ENCODE measurements around the gene MT1A.

The MT1A gene

GRCh38 chr16:56601325-56601724, 37.1 kb upstream of the MT1A start:
- no peaks in the 10 kb centered on the region for H3K9me3 ChIP-seq (ENCODE audit: low read depth, low read length)
- H3K9ac ChIP-seq (ENCODE audit: insufficient read length), result no peak overlapping the region
- H3K36me3 ChIP-seq (ENCODE audit: insufficient read depth, low read length), result no peaks in the 10 kb centered on the region
- H3K27ac ChIP-seq, result no peak overlapping the region
- TF ChIP-seq FOXP2 (optimal IDR thresholded peaks at IDR 0.05; ENCODE audit: control extremely low read depth, extremely low read length, insufficient read depth) (no peak), EZH2 (IDR thresholded peaks at IDR 0.05) (no peak), POLR2AphosphoS5 (IDR thresholded peaks at IDR 0.05; ENCODE audit: borderline replicate concordance, low read depth, low read length) (no peak)
- H3K4me3 ChIP-seq, result no peak overlapping the region
- DNase-seq (ENCODE audit: low read depth, low spot score), result no peak

GRCh38 chr16:56603589-56603988, 34.9 kb upstream of the MT1A start:
- no peak overlapping the region for H3K4me3 ChIP-seq
- no peak overlapping the region for H3K9ac ChIP-seq (ENCODE audit: insufficient read length)
- DNase-seq (ENCODE audit: low read depth, low spot score), result no peak
- H3K9me3 ChIP-seq (ENCODE audit: low read depth, low read length), result no peaks in the 10 kb centered on the region
- no peaks in the 10 kb centered on the region for H3K36me3 ChIP-seq (ENCODE audit: insufficient read depth, low read length)
- TF ChIP-seq EZH2 (IDR thresholded peaks at IDR 0.05) (no peak), FOXP2 (optimal IDR thresholded peaks at IDR 0.05; ENCODE audit: control extremely low read depth, extremely low read length, insufficient read depth) (no peak), POLR2AphosphoS5 (IDR thresholded peaks at IDR 0.05; ENCODE audit: borderline replicate concordance, low read depth, low read length) (no peak)
- no peak overlapping the region for H3K27ac ChIP-seq

- Histone ChIP-seq H3K36me3 (ENCODE audit: insufficient read depth, low read length) (no peaks in the 10 kb centered on the region), H3K9ac (ENCODE audit: insufficient read length) (no peak overlapping the region)
These were observed 33.5 kb upstream of the MT1A start for GRCh38 chr16:56604966-56605365.

DNA sequence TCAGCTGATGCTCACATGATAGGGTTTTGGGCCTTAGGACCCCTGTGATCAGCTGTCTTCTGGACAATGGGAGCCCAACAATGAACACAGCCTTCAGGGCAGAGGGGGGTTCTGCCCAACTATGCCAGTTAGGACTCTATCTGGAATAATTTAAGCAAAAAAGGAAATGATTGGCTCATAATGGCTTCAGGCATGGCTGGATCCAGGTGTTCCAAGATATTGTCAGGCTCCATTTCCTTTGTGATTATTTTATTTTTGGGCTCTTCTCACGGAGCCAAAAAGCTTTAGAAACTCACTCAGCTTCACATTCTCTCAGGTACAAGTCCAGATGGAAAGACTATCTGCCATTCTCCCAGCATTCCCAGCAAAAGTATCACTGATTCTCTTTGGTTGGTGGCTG, 33.0 kb upstream of the MT1A start:
- Histone ChIP-seq H3K9me3 (ENCODE audit: low read depth, low read length) (no peaks in the 10 kb centered on the region), H3K4me3 (no peak overlapping the region), H3K9ac (ENCODE audit: insufficient read length) (no peak overlapping the region), H3K27ac (no peak overlapping the region), H3K36me3 (ENCODE audit: insufficient read depth, low read length) (no peaks in the 10 kb centered on the region)
- no peak for TF ChIP-seq EZH2 (IDR thresholded peaks at IDR 0.05)
- no peak for TF ChIP-seq POLR2AphosphoS5 (IDR thresholded peaks at IDR 0.05; ENCODE audit: borderline replicate concordance, low read depth, low read length)
- no peak for TF ChIP-seq FOXP2 (optimal IDR thresholded peaks at IDR 0.05; ENCODE audit: control extremely low read depth, extremely low read length, insufficient read depth)
- no peak for DNase-seq (ENCODE audit: low read depth, low spot score)

More at GRCh38 chr16:56604966-56605365, 33.5 kb upstream of the MT1A start:
- DNase-seq (ENCODE audit: low read depth, low spot score), result no peak
- H3K9me3 ChIP-seq (ENCODE audit: low read depth, low read length), result no peaks in the 10 kb centered on the region
- no peak overlapping the region for H3K4me3 ChIP-seq
- no peak overlapping the region for H3K27ac ChIP-seq
- TF ChIP-seq POLR2AphosphoS5 (IDR thresholded peaks at IDR 0.05; ENCODE audit: borderline replicate concordance, low read depth, low read length), result no peak
- TF ChIP-seq EZH2 (IDR thresholded peaks at IDR 0.05), result no peak
- TF ChIP-seq FOXP2 (optimal IDR thresholded peaks at IDR 0.05; ENCODE audit: control extremely low read depth, extremely low read length, insufficient read depth), result no peak

DNA sequence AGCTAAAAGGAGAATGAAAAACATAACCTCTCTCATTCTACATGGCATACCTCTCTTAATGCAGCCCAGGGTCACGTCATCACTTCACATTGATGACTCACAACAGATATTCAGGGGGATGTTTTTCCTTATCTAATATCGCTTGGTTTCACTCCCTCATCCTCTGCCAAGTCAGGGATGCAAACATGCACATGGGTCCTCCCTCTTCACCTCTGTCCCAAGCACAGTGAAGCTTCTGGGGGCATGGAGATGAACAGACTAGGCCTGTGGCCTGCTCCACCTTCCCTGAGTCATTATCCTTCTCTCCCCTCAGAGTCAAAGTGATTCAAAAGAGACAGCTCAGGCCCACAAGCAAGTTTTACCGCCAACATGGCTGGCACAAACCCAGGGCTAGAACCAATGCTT, 32.4 kb upstream of the MT1A start:
- Histone ChIP-seq H3K36me3 (ENCODE audit: insufficient read depth, low read length) (no peaks in the 10 kb centered on the region), H3K27ac (no peak overlapping the region), H3K9ac (ENCODE audit: insufficient read length) (no peak overlapping the region), H3K4me3 (no peak overlapping the region), H3K9me3 (ENCODE audit: low read depth, low read length) (no peaks in the 10 kb centered on the region)
- no peak for DNase-seq (ENCODE audit: low read depth, low spot score)
- TF ChIP-seq FOXP2 (optimal IDR thresholded peaks at IDR 0.05; ENCODE audit: control extremely low read depth, extremely low read length, insufficient read depth) (no peak), EZH2 (IDR thresholded peaks at IDR 0.05) (no peak), POLR2AphosphoS5 (IDR thresholded peaks at IDR 0.05; ENCODE audit: borderline replicate concordance, low read depth, low read length) (no peak)

DNA sequence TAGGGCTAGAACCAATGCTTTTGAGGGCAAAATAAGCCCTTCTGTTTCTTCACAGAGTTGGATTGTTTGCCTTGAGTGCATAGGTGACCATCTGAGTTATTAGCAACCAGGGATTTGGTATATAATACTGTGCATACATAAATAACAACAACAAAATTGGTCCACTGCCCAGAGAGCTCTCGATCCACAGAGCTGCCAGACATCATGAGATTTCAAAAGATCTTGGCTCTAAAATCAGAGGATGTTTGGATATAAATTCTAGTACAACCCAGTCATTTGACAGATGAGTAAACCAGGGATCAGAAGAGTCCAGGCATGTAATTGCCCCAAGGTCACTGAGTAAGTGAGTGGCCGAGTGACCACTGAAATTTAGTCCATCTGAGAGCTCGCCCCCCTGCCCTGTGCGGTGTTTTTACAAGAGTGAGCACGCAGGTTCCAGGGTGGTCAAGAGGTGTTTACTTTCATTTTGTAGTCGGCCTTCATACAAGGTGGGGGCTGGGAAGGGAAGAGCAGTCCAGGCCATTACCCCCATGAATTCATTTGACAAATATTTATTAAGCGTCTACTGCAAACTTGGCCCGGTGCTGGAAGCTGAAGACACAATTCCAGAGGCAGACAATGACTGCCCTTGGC, 31.9 kb upstream of the MT1A start:
- Histone ChIP-seq H3K27ac (no peak overlapping the region), H3K4me3 (no peak overlapping the region), H3K9ac (ENCODE audit: insufficient read length) (no peak overlapping the region), H3K9me3 (ENCODE audit: low read depth, low read length) (no peaks in the 10 kb centered on the region), H3K36me3 (ENCODE audit: insufficient read depth, low read length) (no peaks in the 10 kb centered on the region)
- TF ChIP-seq FOXP2 (optimal IDR thresholded peaks at IDR 0.05; ENCODE audit: control extremely low read depth, extremely low read length, insufficient read depth) (no peak), POLR2AphosphoS5 (IDR thresholded peaks at IDR 0.05; ENCODE audit: borderline replicate concordance, low read depth, low read length) (no peak), EZH2 (IDR thresholded peaks at IDR 0.05) (no peak)
- no peak for DNase-seq (ENCODE audit: low read depth, low spot score)

DNA sequence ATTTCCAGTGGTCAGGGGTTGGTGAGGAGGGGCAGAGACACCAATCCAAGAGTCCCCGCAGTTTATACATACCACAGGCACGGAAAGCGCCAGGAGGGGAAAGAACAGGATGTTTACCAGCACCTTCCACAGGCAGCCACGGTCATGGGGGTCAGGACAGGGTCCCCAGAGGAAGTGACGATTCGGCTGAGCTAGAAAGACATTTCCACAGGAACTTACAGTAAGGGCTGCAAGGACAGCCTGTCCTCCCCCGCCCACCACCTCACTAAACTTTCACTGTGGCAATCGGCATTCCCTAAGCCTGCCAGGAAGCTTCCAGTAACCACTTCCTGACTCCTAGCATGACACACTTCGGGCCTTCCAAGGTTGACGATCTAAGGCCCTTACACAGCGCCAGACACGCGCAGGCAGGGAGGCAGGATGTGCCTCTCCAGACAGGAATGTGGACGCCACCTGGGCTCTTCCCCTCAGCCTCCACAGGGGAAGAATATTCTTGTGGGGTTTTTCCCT, 31.3 kb upstream of the MT1A start:
- no peak for DNase-seq (ENCODE audit: low read depth, low spot score)
- no peak overlapping the region for H3K4me3 ChIP-seq
- no peaks in the 10 kb centered on the region for H3K9me3 ChIP-seq (ENCODE audit: low read depth, low read length)
- H3K27ac ChIP-seq, result no peak overlapping the region
- TF ChIP-seq POLR2AphosphoS5 (IDR thresholded peaks at IDR 0.05; ENCODE audit: borderline replicate concordance, low read depth, low read length) (no peak), FOXP2 (optimal IDR thresholded peaks at IDR 0.05; ENCODE audit: control extremely low read depth, extremely low read length, insufficient read depth) (no peak), EZH2 (IDR thresholded peaks at IDR 0.05) (no peak)
- no peak overlapping the region for H3K9ac ChIP-seq (ENCODE audit: insufficient read length)
- no peaks in the 10 kb centered on the region for H3K36me3 ChIP-seq (ENCODE audit: insufficient read depth, low read length)

DNA sequence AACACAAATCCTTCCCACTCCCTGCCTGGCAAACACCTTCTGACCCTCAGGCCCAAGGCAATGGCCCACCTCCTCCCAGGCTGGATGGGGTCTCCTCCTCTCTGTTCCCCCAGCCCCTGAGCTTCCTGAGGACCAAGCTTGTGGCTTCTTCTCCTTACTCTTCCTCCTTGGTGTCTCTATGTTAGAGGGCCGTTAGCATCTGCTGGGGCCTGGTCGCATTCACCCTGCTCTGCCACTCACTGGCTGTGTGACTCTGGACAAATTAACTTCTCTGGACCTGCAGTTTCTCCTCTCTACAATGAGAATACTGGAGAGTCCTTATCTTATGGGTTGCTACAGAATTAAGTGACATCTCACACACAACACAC, 30.8 kb upstream of the MT1A start:
- Histone ChIP-seq H3K36me3 (ENCODE audit: insufficient read depth, low read length) (no peaks in the 10 kb centered on the region), H3K9ac (ENCODE audit: insufficient read length) (no peak overlapping the region), H3K4me3 (no peak overlapping the region; the same call in 1 of the 2 replicates), H3K27ac (no peak overlapping the region), H3K9me3 (ENCODE audit: low read depth, low read length) (no peaks in the 10 kb centered on the region)
- no peak for DNase-seq (ENCODE audit: low read depth, low spot score)
- no peak for TF ChIP-seq EZH2 (IDR thresholded peaks at IDR 0.05)
- TF ChIP-seq POLR2AphosphoS5 (IDR thresholded peaks at IDR 0.05; ENCODE audit: borderline replicate concordance, low read depth, low read length), result no peak
- TF ChIP-seq FOXP2 (optimal IDR thresholded peaks at IDR 0.05; ENCODE audit: control extremely low read depth, extremely low read length, insufficient read depth), result no peak
